ENCODE measurements around the gene PTPRF.

The PTPRF gene

DNA sequence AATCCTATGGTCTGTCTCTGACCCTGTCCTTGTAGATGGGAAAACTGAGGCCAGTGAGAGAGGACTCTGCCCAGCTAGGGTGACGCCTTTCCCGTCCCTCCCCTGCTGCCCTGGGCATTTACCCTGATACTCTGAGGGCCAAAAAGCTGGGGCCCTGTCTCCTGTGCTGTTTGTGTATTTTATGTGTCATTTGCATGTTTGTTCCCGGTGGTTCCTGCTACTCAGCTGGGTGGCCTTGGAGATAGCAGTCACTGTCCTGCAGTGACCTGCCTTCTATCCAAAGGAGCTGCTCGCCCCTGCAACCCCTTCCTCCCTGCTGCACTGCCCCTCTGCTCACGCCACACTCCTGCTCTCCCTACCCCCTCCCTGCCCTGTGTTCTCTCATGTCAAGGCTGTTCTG is 78.1 kb downstream of the PTPRF start:
- DNase-seq (ENCODE audit: low read depth): no peak

DNA sequence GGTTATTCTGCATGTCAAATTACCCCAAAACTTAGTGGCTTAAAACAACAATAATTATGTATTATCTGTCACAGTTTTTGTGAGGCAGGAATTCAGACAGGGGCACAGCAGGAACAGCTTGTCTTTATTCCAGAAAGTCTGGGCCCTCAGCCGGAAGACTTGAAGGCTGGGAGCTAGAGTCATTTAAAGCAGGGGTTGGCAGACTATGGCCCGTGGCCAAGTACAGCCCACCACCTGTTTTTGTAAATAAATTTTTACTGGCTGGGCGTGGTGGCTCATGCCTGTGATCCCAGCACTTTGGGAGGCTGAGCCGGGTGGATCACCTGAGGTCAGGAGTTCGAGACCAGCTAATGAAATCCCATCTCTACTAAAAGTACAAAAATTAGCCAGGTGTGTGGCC is 79.7 kb downstream of the PTPRF start:
- DNase-seq (ENCODE audit: low read depth): no peak

DNA sequence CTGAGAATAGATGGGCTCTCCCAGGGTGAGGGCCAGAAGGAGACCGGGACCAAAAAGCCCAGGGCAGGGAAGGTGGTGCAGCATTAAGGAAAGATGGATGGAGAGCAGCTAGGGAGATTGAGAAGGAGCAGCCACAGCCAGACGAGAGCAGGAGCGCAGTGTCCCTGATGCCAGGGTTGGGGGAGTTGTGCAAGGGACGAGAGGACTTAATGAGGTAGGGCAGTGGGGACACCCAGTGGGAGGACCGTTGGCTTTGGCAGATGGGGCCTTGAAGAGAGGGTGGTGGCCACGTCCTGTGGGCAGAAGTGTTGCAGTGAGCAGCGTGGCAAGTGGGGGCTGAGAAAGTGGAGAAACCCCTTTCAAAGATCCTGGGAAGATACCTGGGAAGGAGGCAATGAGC is 81.3 kb downstream of the PTPRF start:
- no peak for DNase-seq (ENCODE audit: low read depth)

DNA sequence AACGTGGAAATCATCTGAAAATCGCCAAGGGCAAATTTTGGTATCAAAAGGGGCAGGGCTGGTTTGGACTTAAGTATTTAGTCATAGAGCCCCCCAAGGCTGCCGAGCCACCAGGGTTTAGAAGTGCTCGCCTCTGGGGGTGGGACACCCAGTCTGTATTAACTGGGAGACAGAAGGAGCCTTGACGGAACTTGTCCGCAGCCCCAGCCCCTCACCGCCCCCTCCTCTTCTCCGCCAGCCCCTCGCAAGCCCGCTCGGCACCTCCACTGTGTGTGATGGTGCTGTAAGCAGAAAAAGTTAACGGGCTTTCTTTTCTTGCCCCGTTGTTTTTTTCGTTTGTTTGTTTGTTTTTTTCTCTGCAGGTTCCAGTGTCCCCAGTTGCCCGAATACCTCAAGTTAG is 81.7 kb downstream of the PTPRF start:
- no peak for DNase-seq (ENCODE audit: low read depth)

DNA sequence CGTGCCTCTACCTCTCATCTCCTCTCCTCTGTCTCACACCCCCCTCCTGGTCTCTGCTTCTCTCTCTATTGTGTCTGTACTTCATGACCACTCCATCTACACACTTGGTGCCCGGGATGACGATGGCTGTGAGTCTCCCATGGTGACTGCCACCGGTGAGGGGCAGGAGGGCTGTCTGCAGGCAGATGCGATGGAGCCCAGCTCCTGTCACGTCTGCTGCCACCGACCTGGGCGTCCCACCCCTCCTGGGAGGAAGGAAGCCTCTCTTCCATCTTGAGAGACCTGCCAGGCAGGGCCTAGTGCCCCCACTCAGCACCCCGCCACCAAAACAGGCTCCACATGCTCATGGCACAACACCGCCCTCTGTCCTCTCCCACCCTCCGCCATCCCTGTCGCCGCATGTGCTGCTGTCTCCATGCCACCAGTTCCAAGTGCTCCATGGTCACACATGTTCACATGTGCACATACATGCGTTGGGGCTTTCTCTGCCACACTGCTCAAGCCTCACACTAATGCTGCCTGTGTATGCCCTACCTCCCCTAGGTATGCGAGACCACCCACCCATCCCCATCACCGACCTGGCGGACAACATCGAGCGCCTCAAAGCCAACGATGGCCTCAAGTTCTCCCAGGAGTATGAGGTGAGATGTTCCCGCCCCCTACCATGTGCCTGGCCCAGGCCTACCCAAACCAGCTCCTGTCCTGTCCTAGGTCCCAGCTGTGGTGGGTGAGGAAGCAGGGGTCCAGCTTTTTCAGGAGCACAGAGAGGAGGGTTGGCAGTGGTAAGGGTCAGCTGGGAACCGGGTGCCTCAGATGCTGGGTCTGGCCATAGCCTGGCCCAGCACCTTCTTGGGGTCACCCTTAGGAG is 82.6 kb downstream of the PTPRF start:
- DNase-seq (ENCODE audit: low read depth): no peak

DNA sequence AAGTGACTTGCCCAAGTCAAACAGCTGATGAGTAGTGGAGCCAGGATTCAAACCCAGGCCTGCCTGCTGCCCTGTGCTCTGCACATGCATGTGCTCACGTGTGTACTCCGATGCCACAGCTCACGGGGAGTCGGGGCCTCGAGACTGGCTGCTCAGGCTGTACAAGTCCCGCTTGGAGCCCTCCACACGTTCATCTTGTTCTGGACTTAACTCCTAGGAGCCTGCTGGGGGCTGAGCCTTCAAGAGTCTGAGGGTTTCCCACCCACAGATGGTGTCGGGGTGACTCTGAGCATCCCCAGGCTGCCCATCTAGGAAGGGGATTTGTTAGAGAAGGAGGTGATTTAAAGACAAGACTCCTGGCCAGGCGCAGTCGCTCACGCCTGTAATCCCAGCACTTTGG is 83.5 kb downstream of the PTPRF start:
- no peak for DNase-seq (ENCODE audit: low read depth)

DNA sequence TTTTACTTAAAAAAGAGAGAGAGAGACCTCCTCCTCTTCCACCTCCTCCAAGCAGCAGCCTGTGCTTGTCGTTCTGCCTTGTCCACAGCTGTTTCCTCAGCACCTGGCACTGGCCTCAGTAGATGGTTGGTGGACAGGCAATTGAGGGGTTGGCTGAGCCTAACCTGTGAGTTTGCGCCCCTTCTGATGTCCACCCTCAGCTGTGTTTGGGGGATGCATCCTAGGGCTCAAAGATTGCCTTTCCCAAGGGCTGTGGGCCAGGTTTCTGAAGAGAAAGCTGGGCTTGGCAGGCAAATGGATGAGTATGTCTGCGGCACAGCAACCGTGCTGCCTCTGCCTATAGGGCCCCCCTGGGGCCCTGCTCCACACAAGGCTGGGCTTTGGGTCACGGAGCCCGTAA is 84.2 kb downstream of the PTPRF start:
- no peak for DNase-seq (ENCODE audit: low read depth)

DNA sequence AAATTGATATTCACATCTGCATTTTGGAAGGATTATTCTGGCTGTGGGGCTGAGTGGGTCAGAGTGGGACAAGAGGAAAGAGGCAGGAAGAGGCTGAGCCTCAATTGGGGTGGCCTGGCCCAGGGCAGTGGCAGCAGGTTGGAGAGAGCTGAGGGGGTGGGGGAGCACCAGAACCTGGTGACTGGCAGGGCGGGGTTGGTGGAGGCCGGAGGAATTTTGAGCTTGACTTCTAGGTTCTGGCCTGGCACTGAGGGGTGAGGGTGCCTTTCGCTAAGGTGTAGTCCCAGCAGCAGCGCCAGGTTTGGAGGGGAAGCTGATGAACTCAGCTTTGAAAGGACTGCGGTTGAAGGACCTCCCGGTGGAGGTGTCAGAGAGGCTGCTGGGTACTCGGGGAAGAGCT is 85.7 kb downstream of the PTPRF start:
- DNase-seq (ENCODE audit: low read depth): no peak

DNA sequence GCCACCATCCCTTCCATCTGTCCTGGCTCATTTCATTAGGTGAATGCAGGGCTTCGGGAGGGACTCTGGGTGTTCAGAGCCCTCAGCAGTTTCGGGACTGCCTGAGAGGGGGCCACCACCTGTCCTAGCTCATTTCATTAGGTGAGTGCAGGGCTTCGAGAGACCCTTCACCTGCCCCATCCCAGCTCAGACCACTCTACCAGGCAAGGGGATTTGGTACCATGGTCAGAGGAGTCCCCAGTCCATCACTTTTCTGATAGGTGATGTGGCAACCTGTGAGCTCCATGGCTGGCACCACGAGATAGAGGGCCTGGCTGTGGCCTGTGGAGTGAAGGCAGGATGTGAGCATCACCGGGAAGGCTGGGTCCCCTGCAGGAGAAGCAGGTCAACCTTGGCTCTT is 86.3 kb downstream of the PTPRF start:
- no peak for DNase-seq (ENCODE audit: low read depth)

DNA sequence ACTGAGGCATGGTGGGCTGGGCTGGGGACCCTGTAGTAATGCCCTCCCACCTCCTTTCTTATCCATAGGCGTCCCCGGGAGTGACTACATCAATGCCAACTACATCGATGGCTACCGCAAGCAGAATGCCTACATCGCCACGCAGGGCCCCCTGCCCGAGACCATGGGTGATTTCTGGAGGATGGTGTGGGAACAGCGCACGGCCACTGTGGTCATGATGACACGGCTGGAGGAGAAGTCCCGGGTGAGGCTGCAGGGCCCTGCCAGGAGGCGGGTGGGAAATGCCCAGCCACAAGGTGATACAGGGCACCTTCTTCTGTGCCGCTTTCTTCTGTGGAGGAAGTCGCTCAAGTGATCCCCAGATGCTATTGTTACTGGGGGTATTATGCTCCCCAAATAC is 87.0 kb downstream of the PTPRF start:
- no peak for DNase-seq (ENCODE audit: low read depth)

DNA sequence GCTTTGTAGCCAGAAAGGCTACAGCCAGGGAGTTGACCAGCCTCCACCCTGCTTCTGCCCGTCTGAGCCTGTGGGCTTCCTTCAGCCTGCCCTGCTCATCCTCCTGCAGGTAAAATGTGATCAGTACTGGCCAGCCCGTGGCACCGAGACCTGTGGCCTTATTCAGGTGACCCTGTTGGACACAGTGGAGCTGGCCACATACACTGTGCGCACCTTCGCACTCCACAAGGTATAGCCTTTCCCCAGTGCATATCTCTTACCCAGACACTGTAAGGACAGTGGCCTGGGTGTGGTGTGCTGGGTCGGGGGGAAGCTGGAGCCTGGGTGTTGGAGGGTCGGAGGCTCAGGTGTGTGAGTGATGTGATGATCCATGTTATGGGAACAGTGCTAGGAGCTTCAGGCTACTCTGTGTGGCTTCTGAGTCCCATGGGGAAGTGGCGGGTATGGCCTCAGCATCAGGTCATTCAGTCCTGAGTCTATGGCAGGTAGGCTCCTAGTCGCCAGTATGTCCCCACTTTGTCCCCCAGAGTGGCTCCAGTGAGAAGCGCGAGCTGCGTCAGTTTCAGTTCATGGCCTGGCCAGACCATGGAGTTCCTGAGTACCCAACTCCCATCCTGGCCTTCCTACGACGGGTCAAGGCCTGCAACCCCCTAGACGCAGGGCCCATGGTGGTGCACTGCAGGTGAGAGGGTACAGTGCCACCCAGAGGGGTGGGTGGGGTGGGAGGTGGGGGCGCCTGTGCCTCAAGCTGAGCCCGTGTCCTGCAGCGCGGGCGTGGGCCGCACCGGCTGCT is 88.0 kb downstream of the PTPRF start:
- no peak for DNase-seq (ENCODE audit: low read depth)

DNA sequence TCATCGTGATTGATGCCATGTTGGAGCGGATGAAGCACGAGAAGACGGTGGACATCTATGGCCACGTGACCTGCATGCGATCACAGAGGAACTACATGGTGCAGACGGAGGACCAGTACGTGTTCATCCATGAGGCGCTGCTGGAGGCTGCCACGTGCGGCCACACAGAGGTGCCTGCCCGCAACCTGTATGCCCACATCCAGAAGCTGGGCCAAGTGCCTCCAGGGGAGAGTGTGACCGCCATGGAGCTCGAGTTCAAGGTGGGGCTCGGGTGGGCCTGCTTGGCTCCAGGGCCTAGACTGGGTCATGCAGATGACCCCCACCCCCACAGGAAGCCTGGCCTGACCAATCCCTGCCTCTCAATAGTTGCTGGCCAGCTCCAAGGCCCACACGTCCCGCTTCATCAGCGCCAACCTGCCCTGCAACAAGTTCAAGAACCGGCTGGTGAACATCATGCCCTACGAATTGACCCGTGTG is 88.7 kb downstream of the PTPRF start:
- no peak for DNase-seq (ENCODE audit: low read depth)

DNA sequence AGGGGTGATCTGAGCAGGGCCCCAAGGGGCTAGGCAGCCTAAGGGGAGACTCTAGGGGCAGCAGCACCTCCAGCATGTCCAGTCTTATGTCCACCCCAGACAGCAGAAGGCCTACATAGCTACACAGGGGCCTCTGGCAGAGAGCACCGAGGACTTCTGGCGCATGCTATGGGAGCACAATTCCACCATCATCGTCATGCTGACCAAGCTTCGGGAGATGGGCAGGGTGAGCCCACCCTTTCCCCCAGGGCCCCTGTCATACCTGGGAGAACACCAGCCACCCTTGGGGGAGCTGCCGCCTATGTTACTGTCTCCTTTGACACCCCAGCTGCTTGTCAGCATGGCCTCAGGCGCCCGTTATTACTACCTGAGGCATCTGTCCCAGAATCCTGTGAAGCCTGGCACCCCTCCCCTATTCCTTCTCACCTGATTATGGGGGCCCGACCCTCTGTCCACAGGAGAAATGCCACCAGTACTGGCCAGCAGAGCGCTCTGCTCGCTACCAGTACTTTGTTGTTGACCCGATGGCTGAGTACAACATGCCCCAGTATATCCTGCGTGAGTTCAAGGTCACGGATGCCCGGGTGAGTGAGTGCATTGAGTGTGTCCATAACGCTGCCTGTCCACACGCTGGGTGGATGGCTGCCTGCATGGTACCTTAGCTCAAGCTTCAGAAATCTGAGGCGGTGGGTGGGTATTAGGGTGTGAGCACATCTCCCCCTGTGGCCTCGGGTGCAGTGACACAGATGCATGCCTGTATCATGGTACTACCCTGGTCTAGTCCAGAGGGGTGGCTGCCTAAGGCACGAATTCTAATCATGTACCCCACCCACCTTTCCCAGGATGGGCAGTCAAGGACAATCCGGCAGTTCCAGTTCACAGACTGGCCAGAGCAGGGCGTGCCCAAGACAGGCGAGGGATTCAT is 89.6 kb downstream of the PTPRF start:
- no peak for DNase-seq (ENCODE audit: low read depth)

DNA sequence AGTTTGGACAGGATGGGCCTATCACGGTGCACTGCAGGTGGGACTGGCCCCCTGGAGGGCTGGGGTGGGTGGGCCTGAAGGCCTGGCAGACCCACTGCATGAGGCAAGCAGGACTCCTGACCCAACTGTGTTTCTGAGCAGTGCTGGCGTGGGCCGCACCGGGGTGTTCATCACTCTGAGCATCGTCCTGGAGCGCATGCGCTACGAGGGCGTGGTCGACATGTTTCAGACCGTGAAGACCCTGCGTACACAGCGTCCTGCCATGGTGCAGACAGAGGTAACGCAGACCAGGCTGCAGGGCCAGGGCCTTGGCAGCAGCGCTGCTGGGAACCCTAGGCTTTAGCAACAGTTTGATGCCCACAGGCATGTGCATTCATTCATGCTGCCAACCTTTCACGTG is 90.3 kb downstream of the PTPRF start:
- DNase-seq (ENCODE audit: low read depth): no peak

DNA sequence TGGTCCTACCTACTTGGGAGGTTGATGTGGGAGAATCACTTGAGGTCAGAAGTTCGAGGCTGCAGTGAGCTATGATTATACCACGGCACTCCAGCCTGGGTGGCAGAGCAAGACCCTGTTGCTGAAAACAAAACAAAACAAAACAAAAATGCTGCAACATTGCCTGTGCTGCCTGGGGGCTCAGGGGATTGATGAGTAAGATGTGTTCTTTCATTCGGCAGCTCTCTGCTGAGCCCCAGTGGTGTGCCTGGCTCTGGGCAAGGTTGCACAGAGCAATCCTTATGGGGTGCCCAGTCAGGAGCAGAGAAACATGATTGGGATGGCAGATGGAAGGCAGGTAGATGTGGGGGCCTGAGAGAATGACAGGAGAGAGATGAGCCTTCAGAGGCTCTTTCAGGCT is 90.7 kb downstream of the PTPRF start:
- DNase-seq (ENCODE audit: low read depth): no peak

DNA sequence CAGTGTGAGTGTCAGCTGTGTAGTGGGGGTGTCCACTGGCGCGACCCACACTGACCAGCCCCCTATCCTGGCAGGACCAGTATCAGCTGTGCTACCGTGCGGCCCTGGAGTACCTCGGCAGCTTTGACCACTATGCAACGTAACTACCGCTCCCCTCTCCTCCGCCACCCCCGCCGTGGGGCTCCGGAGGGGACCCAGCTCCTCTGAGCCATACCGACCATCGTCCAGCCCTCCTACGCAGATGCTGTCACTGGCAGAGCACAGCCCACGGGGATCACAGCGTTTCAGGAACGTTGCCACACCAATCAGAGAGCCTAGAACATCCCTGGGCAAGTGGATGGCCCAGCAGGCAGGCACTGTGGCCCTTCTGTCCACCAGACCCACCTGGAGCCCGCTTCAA is 91.2 kb downstream of the PTPRF start:
- DNase-seq (ENCODE audit: low read depth): no peak

DNA sequence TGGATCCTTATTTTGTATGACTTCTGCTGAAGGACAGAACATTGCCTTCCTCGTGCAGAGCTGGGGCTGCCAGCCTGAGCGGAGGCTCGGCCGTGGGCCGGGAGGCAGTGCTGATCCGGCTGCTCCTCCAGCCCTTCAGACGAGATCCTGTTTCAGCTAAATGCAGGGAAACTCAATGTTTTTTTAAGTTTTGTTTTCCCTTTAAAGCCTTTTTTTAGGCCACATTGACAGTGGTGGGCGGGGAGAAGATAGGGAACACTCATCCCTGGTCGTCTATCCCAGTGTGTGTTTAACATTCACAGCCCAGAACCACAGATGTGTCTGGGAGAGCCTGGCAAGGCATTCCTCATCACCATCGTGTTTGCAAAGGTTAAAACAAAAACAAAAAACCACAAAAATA is 91.8 kb downstream of the PTPRF start:
- DNase-seq (ENCODE audit: low read depth): no peak

DNA sequence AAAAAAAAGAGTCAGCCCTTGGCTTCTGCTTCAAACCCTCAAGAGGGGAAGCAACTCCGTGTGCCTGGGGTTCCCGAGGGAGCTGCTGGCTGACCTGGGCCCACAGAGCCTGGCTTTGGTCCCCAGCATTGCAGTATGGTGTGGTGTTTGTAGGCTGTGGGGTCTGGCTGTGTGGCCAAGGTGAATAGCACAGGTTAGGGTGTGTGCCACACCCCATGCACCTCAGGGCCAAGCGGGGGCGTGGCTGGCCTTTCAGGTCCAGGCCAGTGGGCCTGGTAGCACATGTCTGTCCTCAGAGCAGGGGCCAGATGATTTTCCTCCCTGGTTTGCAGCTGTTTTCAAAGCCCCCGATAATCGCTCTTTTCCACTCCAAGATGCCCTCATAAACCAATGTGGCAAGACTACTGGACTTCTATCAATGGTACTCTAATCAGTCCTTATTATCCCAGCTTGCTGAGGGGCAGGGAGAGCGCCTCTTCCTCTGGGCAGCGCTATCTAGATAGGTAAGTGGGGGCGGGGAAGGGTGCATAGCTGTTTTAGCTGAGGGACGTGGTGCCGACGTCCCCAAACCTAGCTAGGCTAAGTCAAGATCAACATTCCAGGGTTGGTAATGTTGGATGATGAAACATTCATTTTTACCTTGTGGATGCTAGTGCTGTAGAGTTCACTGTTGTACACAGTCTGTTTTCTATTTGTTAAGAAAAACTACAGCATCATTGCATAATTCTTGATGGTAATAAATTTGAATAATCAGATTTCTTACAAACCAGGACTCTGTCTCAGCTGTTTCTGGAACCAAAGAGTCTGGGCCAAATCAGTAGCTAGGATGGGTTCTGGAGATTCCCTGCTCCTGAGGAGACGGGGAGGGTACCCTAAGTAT is 92.5 kb downstream of the PTPRF start:
- no peak for DNase-seq (ENCODE audit: low read depth)

DNA sequence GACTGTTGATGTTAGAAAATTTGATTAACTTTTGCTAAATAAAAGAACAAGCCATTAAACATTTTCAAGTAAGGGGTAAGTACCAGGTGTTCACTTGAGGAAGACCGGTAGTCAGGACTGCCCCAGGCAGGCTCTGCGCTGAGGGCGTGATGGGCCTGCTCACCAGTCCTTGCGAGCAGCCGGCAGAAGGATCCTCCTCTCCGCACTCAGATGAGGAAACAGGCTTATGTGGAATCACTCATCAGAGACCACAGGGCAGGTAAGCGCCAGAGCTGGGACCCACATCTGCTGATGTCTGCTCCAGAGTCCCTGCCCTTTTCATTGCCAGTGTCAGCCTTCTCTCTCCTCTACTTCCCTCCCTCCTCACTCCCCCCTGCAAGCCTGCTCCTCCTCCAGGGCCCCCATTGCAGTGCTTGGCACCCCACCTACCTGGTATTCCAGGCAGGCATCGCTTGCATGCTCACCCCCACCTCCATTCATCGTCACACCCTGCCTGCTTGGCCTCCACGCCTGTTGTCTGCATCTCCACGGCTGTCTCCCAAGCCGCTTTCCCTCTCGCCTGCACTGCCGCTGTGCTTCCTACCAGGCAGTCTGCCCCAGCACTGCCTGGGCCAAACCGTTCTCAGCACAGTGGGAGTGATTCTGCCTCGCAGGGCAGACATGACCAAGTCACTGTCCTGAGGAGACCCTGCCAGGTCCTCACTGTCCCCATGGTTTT is 94.5 kb downstream of the PTPRF start:
- DNase-seq (ENCODE audit: low read depth): no peak

DNA sequence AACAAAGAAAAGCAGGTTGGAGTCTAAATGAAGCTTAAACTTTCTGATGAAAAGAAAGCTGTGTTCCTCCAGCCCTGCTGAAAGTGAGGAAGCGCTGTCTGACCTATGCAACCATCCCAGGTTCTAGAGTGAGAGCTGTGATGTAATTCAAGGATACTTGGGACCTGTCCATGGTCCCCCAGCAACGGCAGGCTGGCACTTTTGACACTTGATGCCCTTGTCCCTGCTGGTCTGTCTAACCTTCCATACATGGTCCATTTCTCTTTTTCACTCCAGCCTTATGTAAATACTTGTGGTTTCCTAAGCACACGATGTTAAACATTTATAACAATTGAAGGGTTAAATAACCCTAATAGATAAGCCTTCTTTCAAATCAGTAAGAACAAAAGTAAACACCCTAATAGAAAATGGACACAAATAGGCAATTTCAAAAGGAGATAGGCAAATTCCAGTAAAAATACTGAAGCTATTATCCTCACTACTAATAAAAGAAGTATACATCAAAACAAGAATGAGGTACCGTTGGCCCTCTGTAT is 101.5 kb downstream of the PTPRF start:
- DNase-seq (ENCODE audit: low read depth): no peak
